HL-60 (cell line): ENCODE data around the gene ZBTB2.

Source experiments
- DNase-seq, 2 experiments: peaks; one replicate each; pipeline ENCODE4 v3.0.0-alpha.2; 2010 to 2020; ENCODE audit warnings: low read depth in 1 of 2, low spot score in 1 of 2
- H3K27ac ChIP-seq: fragments of 250-450 bp; sonication (Bioruptor Pico); replicated peaks from 2 replicates; pipeline ENCODE4 v1.5.1; 2020; ENCODE audit warnings: mild to moderate bottlenecking, moderate library complexity
- H3K27me3 ChIP-seq: fragments of 250-450 bp; sonication (Bioruptor Pico); 2 replicates; pipeline ENCODE4 v1.5.1; 2021; ENCODE audit warnings: mild to moderate bottlenecking, moderate library complexity; ENCODE audit not compliant: insufficient read depth, poor library complexity, severe bottlenecking
- H3K4me3 ChIP-seq: replicated peaks from 2 replicates; pipeline ENCODE4 v1.5.1; 2011; ENCODE audit warnings: mild to moderate bottlenecking, control low read depth, low read length; ENCODE audit not compliant: insufficient read depth
- GABPA ChIP-seq: IDR thresholded peaks from 2 replicates; pipeline ENCODE4 v1.6.1; 2012; ENCODE audit warnings: low read depth
- POLR2AphosphoS5 ChIP-seq: IDR thresholded peaks from 2 replicates; pipeline ENCODE4 v1.6.1; 2012; ENCODE audit warnings: low read depth
- SPI1 ChIP-seq: IDR thresholded peaks from 2 replicates; pipeline ENCODE4 v1.6.1; 2012; ENCODE audit warnings: low read depth, mild to moderate bottlenecking, borderline replicate concordance
- TF ChIP-seq, protein P1 (sequence below): IDR thresholded peaks from one replicate; pipeline ENCODE4 v1.5.1; 2011; ENCODE audit warnings: low read length, control low read depth, inconsistent platforms; ENCODE audit not compliant: insufficient read depth
- TF ChIP-seq, protein P2 (sequence below): IDR thresholded peaks from 2 replicates; pipeline ENCODE4 v1.6.1; 2012; ENCODE audit warnings: low read depth; ENCODE audit not compliant: insufficient replicate concordance

Gene ZBTB2

GRCh38 chr6:151379933-151380847, 11.2 kb downstream of the ZBTB2 start:
- Histone ChIP-seq H3K27ac (0 out of 2 replicates have a peak overlapping the region, but pooled peaks have one; percentile 17), H3K27me3 (no peaks in the 10 kb centered on the region), H3K4me3 (no peak overlapping the region)
- no peak for DNase-seq
- TF ChIP-seq GABPA (no peak), POLR2AphosphoS5 (no peak), SPI1 (no peak)
- TF ChIP-seq, protein P1, sequence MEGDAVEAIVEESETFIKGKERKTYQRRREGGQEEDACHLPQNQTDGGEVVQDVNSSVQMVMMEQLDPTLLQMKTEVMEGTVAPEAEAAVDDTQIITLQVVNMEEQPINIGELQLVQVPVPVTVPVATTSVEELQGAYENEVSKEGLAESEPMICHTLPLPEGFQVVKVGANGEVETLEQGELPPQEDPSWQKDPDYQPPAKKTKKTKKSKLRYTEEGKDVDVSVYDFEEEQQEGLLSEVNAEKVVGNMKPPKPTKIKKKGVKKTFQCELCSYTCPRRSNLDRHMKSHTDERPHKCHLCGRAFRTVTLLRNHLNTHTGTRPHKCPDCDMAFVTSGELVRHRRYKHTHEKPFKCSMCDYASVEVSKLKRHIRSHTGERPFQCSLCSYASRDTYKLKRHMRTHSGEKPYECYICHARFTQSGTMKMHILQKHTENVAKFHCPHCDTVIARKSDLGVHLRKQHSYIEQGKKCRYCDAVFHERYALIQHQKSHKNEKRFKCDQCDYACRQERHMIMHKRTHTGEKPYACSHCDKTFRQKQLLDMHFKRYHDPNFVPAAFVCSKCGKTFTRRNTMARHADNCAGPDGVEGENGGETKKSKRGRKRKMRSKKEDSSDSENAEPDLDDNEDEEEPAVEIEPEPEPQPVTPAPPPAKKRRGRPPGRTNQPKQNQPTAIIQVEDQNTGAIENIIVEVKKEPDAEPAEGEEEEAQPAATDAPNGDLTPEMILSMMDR, result no peak
- TF ChIP-seq, protein P2, sequence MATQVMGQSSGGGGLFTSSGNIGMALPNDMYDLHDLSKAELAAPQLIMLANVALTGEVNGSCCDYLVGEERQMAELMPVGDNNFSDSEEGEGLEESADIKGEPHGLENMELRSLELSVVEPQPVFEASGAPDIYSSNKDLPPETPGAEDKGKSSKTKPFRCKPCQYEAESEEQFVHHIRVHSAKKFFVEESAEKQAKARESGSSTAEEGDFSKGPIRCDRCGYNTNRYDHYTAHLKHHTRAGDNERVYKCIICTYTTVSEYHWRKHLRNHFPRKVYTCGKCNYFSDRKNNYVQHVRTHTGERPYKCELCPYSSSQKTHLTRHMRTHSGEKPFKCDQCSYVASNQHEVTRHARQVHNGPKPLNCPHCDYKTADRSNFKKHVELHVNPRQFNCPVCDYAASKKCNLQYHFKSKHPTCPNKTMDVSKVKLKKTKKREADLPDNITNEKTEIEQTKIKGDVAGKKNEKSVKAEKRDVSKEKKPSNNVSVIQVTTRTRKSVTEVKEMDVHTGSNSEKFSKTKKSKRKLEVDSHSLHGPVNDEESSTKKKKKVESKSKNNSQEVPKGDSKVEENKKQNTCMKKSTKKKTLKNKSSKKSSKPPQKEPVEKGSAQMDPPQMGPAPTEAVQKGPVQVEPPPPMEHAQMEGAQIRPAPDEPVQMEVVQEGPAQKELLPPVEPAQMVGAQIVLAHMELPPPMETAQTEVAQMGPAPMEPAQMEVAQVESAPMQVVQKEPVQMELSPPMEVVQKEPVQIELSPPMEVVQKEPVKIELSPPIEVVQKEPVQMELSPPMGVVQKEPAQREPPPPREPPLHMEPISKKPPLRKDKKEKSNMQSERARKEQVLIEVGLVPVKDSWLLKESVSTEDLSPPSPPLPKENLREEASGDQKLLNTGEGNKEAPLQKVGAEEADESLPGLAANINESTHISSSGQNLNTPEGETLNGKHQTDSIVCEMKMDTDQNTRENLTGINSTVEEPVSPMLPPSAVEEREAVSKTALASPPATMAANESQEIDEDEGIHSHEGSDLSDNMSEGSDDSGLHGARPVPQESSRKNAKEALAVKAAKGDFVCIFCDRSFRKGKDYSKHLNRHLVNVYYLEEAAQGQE, result no peak

- TF ChIP-seq GABPA, result no peak
- TF ChIP-seq SPI1, result no peak
- TF ChIP-seq, protein P2, result no peak
- TF ChIP-seq, protein P1, result no peak
- no peak for TF ChIP-seq POLR2AphosphoS5
- no peak for DNase-seq
- H3K27ac ChIP-seq, result no peak overlapping the region
- no peak overlapping the region for H3K4me3 ChIP-seq
- no peaks in the 10 kb centered on the region for H3K27me3 ChIP-seq
Measured at GRCh38 chr6:151377095-151377494, 14.3 kb downstream of the ZBTB2 start.

DNA sequence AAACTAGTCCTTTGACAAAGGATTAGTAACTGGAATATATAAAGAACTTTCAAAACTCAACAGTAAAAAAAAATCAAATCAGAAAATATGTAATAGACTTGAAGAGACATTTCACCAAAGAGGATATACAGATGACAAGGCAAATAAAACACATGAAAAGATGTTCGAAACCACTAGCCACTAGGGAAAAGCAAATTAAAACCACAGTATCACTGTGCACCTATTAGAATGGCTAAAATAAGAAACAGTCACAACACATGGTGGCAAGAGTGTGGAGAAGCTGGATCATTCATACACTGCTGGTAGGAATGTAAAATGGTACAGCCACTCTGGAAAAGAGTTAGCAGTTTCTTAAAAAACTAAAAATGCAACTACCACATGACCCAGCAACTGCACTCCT, 14.9 kb downstream of the ZBTB2 start:
- H3K27me3 ChIP-seq, result no peaks in the 10 kb centered on the region
- no peak overlapping the region for H3K4me3 ChIP-seq
- DNase-seq, result no peak
- TF ChIP-seq, protein P1, result no peak
- TF ChIP-seq, protein P2, result no peak
- TF ChIP-seq POLR2AphosphoS5 (no peak), SPI1 (no peak), GABPA (no peak)
- H3K27ac ChIP-seq, result no peak overlapping the region
